Thyroid gland (tissue), 4 donors: Measurements from ENCODE around the gene ZNF618. TPM values are rescaled to one million over a fixed set of nuclear protein-coding genes. Genes with fewer than 3 reads are reported as not detected.

ENCODE experiments used
- DNase-seq, 2 donors: peaks; one replicate each; pipeline ENCODE4 v3.0.0-alpha.2; 2019
- H3K27ac ChIP-seq, 3 donors: fragments of 200-600 bp; sonication (generic); 1 replicate in 2 of 3; 2 replicates in 1 of 3; pipeline ENCODE4 v1.5.1; 2016 to 2019; ENCODE audit warnings: mild to moderate bottlenecking in 1 of 3, moderate library complexity in 1 of 3
- H3K27me3 ChIP-seq: fragments of 200-600 bp; sonication (generic); one replicate; pipeline ENCODE4 v1.5.1; 2019
- H3K36me3 ChIP-seq, 2 donors: fragments of 200-600 bp; sonication (generic); one replicate each; pipeline ENCODE4 v1.5.1; 2016 to 2019
- H3K4me1 ChIP-seq, 2 donors: fragments of 200-600 bp; sonication (generic); one replicate each; pipeline ENCODE4 v1.5.1; 2017 to 2019
- H3K4me3 ChIP-seq, 3 donors: fragments of 200-600 bp; sonication (generic); replicated peaks in 1 of 3; 1 replicate in 2 of 3; 2 replicates in 1 of 3; pipeline ENCODE4 v1.5.1; 2016; ENCODE audit warnings: mild to moderate bottlenecking in 1 of 3
- H3K9me3 ChIP-seq: fragments of 200-600 bp; sonication (generic); one replicate; pipeline ENCODE4 v1.5.1; 2017
- POLR2A ChIP-seq, 2 donors: fragments of 450-650 bp; IDR thresholded peaks; one replicate each; pipeline ENCODE4 v1.6.1; 2017; ENCODE audit warnings: antibody characterized with exemption in 2 of 2, mild to moderate bottlenecking in 2 of 2, moderate library complexity in 1 of 2
- WGBS, 2 donors: methylation state at CpG; one replicate each; pipeline ENCODE4 v1.1.5; 2017; 5-methylcytosine and 5-hydroxymethylcytosine counted together
- intact Hi-C: fragments of 100-400 bp; cut with DNase I; formaldehyde crosslinking; loops from one replicate; pipeline ENCODE4 v1.15.1; 2023
- total RNA-seq, 4 donors: library from RNA; depleted of rRNA; stranded (reverse); fragments of >200 nt; gene quantifications; one replicate each; pipeline ENCODE4 v1.2.3, GENCODE V29; 2016
- TF ChIP-seq, protein P1 (sequence below), 6 experiments: fragments of 200-600 bp in 3 of 6; fragments of 450-650 bp in 3 of 6; sonication (generic) in 3 of 6; IDR thresholded peaks; one replicate each; pipeline ENCODE4 v1.5.1; 2016 to 2019; ENCODE audit warnings: antibody characterized with exemption in 6 of 6, mild to moderate bottlenecking in 2 of 6, inconsistent platforms in 1 of 6, moderate library complexity in 1 of 6

The ZNF618 gene
- total RNA-seq, 4 donors from 2014 or later: 9.9 to 17.5 (median 15.5) TPM

DNA sequence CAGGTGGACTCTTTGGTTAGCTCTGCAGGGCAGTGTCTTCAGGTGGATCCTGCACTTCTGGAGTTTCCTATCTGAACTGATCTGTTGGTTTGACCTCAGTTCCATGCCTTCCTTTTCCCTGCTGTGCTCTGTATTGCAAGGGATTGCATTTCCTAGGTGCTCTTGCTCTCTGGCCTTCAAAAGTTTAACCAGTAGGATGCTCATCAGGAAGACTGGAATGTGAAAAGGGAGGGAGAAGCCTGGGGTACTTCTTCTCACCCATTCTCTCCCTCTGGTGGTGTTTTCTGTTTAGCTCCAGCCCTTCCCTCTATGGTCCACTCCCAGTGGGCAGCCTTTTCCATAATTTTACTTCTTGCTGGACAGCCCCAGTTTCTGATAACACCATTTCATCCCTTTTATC lies 78.5 kb downstream of the ZNF618 start:
- Histone ChIP-seq H3K4me3 (no peak overlapping the region), H3K4me1 (peaks cover 31 to 43% of the 10 kb centered on the region in 2 donors), H3K27me3 (no peaks in the 10 kb centered on the region), H3K9me3 (no peaks in the 10 kb centered on the region), H3K27ac (peak overlapping the region; percentile 81 to 90 (median 84)), H3K36me3 (no peaks in the 10 kb centered on the region)
- no peak for TF ChIP-seq POLR2A (IDR thresholded peaks at IDR 0.05)
- TF ChIP-seq, protein P1, sequence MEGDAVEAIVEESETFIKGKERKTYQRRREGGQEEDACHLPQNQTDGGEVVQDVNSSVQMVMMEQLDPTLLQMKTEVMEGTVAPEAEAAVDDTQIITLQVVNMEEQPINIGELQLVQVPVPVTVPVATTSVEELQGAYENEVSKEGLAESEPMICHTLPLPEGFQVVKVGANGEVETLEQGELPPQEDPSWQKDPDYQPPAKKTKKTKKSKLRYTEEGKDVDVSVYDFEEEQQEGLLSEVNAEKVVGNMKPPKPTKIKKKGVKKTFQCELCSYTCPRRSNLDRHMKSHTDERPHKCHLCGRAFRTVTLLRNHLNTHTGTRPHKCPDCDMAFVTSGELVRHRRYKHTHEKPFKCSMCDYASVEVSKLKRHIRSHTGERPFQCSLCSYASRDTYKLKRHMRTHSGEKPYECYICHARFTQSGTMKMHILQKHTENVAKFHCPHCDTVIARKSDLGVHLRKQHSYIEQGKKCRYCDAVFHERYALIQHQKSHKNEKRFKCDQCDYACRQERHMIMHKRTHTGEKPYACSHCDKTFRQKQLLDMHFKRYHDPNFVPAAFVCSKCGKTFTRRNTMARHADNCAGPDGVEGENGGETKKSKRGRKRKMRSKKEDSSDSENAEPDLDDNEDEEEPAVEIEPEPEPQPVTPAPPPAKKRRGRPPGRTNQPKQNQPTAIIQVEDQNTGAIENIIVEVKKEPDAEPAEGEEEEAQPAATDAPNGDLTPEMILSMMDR (IDR thresholded peaks at IDR 0.05): no peak
- DNase-seq: no peak
- intact Hi-C loops: no loop called here

DNA sequence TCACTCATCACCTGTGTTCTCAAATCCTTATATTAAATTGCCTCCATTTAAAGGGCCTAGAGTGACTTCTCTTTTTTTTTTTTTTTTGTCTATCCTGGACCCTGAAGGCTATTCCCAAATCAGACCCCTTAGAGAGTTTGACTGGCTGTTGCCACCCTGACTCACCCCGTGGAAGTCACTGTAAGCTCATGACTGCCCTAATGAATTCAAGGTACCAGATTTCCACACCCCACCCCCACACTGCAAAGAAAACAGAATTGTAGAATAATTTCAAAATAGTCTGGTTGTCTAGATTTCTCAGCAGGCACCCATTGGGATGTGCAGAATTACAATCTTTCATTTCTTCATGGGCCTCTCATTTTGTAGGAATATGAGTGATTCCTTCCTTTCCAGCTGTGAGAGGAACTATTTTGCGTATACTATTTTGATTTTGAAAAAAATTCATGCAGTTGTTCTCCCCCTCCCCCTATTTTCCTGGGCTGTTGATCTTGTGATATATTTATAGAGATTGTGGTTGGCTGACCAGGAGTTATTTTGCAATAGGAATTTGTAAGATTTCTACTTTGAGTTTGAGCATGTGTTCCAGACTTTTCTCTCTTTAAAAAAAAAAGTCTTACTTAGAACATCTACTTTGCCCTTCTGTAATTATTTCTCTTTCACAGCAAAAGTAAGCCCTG lies 79.1 kb downstream of the ZNF618 start:
- WGBS, 2 donors: 49% methylated on average over 2 of the region's 2 CpGs
- H3K4me1 ChIP-seq: peaks cover 31 to 43% of the 10 kb centered on the region in 2 donors

DNA sequence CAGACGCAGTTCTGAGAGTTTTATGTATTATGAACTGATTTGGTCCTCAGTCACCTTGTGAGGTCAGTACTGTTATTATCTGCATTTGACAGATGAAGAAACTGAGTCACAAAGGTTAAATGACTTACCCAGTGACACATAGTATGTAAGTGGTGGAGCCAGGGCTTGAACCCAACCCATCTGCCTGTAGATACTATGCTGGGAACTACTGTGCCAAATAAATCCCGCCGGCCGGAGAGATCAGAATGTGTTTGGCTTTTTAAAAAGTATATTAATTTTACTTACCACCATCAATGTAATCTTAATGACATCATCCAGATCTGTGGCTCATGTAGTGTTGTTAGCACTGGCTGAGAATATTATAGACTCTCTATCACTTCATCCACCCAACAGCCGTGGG lies 80.8 kb downstream of the ZNF618 start:
- Histone ChIP-seq H3K9me3 (no peaks in the 10 kb centered on the region), H3K4me1 (peaks cover 31 to 43% of the 10 kb centered on the region in 2 donors), H3K36me3 (no peaks in the 10 kb centered on the region), H3K27ac (peak overlapping the region in 1 of 3 donors; percentile 63), H3K27me3 (no peaks in the 10 kb centered on the region), H3K4me3 (no peak overlapping the region)
- DNase-seq: no peak
- no peak for TF ChIP-seq POLR2A (IDR thresholded peaks at IDR 0.05)
- TF ChIP-seq, protein P1 (IDR thresholded peaks at IDR 0.05): no peak
- 84 to 91% methylated on average over 5 of the region's 5 CpGs for WGBS, 2 donors
- intact Hi-C loops: no loop called here

More for the DNA sequence above, 79.1 kb downstream of the ZNF618 start:
- no peaks in the 10 kb centered on the region for H3K36me3 ChIP-seq
- no peaks in the 10 kb centered on the region for H3K27me3 ChIP-seq
- H3K4me3 ChIP-seq: no peak overlapping the region
- peak; percentile 45 to 57 for DNase-seq
- peak overlapping the region; percentile 81 to 90 (median 84) for H3K27ac ChIP-seq
- TF ChIP-seq POLR2A (IDR thresholded peaks at IDR 0.05): no peak
- TF ChIP-seq, protein P1 (IDR thresholded peaks at IDR 0.05): no peak
- intact Hi-C loops: no loop called here
- no peaks in the 10 kb centered on the region for H3K9me3 ChIP-seq

DNA sequence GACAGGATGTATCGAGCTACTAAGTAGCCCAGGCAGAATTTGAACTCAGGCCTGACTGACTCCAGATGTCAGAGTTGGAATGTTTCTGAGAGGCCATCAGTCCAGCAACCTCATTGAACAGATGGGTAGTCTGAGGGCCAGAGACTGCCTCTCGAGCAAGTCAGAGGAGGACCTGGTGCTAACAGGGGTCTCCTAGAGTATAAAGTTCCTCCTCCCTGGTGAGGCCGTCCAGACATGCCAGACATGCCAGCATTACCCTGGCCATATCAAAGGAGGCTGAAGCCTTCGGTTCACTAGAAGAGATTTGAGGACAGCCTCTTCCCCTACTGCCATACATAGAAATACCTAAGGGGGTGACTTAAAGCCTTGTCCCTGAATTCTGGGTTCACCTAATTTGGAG lies 81.2 kb downstream of the ZNF618 start:
- intact Hi-C loops: no loop called here
- Histone ChIP-seq H3K27me3 (no peaks in the 10 kb centered on the region), H3K4me3 (no peak overlapping the region), H3K27ac (peak overlapping the region in 2 of 3 donors; percentile 49 to 63), H3K36me3 (no peaks in the 10 kb centered on the region), H3K9me3 (no peaks in the 10 kb centered on the region), H3K4me1 (peaks cover 31 to 43% of the 10 kb centered on the region in 2 donors)
- no peak for TF ChIP-seq POLR2A (IDR thresholded peaks at IDR 0.05)
- TF ChIP-seq, protein P1 (IDR thresholded peaks at IDR 0.05): no peak
- 87 to 92% methylated on average over 4 of the region's 4 CpGs for WGBS, 2 donors
- no peak for DNase-seq

DNA sequence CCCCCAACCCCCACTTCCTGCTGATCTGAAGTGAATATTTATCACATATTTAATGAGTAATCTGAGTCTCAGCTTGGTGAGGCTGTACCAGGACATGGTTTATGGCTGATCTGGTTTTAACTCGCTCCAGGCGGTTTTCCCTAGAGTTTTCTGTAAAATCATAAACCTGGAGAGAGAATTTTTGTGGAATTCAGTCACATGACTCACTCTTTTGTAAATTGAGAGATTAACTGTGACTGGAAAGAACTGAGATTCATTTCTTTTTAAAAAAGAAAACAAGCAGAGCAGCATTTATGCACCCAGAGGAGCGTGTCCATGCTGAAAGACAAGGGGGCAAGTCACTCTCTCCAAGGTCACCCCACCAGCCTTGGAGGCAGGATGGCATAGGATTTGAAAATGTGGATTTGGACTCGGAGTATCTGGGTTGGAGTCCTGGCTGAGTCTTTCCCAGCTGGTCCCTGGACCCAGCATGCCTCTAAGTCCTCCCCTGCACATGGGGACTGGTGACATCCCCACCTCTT lies 81.8 kb downstream of the ZNF618 start:
- peaks cover 31 to 43% of the 10 kb centered on the region in 2 donors for H3K4me1 ChIP-seq
- H3K9me3 ChIP-seq: no peaks in the 10 kb centered on the region
- DNase-seq: peak in 1 of 2 donors; percentile 36
- H3K36me3 ChIP-seq: no peaks in the 10 kb centered on the region
- H3K27ac ChIP-seq: peak overlapping the region; percentile 2 to 63 (median 49)
- intact Hi-C loops: no loop called here
- no peaks in the 10 kb centered on the region for H3K27me3 ChIP-seq
- TF ChIP-seq POLR2A (IDR thresholded peaks at IDR 0.05): no peak
- TF ChIP-seq, protein P1 (IDR thresholded peaks at IDR 0.05): no peak
- 69 to 82% methylated on average over 4 of the region's 4 CpGs for WGBS, 2 donors
- no peak overlapping the region for H3K4me3 ChIP-seq
